Ecto neural progenitor cell (in vitro differentiated cells): ENCODE measurements around the gene ZNF22.

ENCODE experiments used
- DNase-seq: peaks from one replicate; pipeline ENCODE4 v3.0.0-alpha.2; 2018; ENCODE audit warnings: low spot score

ZNF22 gene

DNA sequence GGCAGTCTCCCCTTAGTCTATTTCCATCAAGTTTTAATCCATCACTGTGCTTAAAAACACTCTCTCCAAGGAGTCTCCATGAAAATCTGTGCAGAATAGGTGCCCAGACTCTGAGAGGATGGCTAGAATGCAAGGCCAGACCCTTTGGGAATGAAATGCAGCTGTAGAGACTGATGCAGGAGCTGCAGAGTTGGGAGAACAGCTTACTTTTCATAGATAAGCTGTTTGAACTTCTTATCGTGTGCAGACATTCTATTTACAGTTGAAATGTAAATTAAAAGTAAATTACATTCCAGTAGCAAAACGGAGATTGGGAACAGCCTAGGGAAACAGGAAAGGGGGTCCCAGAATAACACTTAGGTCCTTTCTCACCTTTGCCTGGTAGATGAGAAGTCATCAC lies 14.9 kb downstream of the ZNF22 start:
- no peak for DNase-seq

DNA sequence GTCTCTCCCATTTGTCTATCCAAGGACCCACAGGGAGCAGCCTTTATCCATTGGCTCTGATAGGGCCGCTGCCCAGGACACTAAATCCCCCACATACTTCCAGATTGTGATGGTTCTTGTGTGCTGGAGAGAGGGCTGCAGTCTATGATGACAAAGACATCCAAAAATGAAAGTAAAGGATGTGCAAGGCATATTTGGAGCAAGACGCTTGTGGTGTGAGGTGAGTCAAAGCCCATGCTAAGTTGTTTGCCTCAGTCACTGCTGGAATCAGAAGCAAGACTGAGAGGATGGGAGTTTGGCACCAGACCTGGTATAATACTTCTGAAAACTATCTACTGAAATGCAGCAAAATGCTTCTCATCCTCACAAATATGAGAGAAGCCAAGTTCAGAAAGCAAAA lies 22.7 kb downstream of the ZNF22 start:
- no peak for DNase-seq

DNA sequence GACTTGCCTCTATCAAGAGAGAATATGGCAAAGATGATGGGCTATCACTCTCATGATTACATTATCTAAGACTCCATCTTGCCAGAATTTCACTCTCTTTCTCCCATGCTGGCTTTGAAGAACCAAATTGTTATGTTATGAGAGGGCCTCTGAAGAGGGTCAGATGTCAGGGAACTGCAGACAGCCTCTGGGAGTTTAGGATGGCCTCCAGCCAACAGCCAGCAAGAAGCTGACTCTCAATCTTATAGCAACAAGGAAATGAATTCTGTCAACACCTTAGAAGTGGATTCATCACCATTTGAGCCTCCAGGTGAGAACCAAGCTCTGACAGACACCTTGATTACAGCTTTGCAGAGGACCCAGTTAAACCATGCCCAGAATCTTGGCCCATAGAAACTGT lies 33.6 kb downstream of the ZNF22 start:
- no peak for DNase-seq

DNA sequence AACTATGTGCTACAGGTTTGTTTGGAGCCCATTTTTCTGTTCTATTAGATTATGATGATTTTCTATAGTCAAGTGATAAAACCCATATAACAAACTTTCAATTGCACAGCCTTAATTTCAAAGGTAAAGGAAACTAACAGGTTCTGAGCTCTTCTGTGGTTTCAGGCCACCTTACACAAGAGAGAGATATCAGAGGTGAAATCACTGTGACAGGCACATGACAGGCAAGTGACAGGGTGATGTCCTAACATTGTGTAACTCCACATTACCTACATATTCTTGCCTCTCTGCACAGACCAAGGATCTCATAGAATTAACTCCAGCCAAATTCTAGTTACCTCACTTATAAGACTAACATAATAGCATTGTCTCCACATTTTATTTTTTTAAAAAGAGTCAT lies 35.0 kb downstream of the ZNF22 start:
- no peak for DNase-seq

DNA sequence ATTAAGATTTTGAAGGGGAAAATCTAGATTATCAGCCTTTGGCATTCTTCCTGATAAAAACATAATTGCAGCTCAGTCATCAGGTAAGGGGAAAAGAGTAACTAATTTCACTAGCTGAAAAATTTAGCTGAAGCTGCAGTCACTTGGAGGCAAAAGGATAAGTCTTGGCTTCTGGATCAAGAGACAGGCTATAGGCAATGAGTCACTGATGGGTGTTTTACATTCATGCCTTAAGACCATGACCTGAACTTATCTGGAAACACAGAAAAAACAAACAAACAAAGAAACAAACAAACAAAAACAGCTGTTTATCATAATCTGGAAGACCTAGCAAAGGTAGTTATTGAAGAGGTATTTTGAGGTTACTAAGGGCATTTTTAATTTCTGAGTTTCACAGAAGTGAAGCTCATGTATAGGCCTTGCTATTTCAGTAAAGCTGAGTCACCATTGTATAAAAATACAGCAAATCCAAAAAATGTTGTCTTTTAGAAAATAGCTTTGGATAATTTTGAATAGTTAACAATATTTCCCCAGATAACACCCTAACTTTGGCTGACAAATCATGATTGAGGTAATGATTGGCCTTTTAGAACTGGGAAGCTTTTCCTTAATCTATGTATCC lies 40.3 kb downstream of the ZNF22 start:
- no peak for DNase-seq

DNA sequence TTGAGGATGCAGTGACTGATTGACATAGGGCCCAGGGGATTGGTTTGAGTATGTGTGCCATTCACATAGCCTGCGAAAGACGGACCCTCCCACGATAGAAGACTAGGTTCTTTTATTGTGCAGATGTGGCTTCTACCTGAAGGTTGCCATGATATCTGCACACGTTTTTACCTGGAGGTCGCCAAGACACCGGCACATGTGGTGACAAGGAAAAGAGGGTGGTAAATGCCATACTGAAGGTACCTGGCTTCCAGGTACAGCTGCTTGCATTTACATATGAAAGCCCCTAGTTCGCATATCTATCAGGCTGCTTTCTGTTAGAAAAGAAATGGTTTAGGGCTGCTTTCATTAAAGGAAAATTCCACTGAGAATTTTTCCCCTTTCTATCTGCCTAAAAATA lies 43.6 kb downstream of the ZNF22 start:
- no peak for DNase-seq

DNA sequence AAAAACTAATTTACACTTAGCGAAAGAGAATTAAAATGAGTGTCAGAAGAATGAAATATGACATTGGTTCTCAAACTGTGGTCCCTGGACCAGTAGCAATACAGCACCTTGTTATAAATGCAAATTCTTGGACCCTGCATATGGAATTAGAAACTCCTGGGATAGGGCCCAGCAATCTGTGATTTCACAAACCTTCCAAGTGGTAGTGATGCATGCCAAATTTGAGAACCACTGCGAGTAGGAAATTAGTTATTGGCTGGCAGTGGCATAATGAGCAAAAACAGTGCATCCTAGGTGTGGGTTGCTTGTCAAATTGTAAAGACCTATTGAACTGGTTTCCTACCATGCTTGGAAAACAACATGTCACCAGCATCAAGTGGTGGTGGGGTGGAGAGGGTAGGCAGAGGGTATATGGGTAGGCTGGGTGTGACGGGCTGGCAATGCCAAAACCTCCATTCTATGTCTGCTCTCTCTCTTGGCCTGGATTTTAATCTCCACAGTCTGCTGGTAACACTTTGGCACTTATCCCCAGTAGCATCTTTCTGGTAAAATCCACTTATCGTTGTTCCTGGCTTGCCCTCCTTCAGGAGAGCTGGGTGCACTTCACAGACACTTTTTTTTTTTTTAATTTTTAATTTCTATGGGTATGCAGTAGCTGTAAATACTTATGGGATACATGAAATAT lies 50.0 kb downstream of the ZNF22 start:
- DNase-seq = no peak

DNA sequence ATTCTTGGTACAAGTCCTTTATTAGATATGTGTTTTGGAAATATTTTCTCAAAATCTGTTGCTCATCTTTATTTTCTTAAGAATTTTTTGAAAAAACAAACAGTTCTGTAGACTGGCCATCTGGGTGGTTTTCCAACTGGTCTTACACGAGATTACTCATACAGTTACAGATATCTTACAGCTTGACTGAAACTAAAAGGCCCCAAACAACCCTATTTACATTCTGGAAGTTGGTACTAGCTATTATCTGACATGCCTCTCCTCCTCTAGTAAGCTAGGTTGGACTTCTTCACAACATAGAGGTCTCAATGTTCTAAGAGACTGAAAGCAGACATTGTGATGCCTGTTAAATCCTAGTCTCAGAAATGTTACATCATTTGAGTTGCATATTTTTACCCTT lies 52.0 kb downstream of the ZNF22 start:
- no peak for DNase-seq

DNA sequence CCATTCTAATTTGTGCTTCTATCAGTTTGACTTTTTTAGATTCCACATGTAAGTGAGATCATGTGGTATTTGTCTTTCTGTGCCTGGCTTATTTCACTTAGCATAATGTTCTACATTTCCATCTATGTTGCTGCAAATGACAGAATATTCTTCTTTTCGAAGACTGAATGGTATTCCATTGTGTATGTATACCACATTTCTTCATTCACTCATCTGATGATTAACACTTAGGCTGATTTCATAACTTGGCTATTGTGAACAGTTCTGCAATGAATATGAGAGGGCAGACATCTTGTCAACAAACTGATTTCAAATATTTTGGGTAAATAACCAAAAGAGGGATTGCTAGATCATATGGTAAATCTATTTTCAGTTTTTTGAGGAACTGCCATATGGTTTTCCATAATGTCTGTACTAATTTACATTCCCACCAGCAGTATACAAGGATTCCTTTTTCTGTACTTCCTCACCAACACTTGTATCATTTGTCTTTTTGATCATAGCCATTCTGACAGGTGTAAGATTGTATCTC lies 52.9 kb downstream of the ZNF22 start:
- DNase-seq = no peak
